Uterus (tissue), 2 donors: ENCODE data around the gene FKBP11.

Source experiments
- CTCF ChIP-seq, 4 experiments: fragments of 200-600 bp in 2 of 4; fragments of 450-650 bp in 2 of 4; sonication (generic) in 2 of 4; IDR thresholded peaks; one replicate each; pipeline ENCODE4 v1.5.1; 2016 to 2019; ENCODE audit warnings: antibody characterized with exemption in 4 of 4, mild to moderate bottlenecking in 2 of 4, moderate library complexity in 1 of 4
- POLR2A ChIP-seq, 2 donors: fragments of 450-650 bp; IDR thresholded peaks; one replicate each; pipeline ENCODE4 v1.6.1; 2016; ENCODE audit warnings: antibody characterized with exemption in 2 of 2, mild to moderate bottlenecking in 1 of 2, moderate library complexity in 1 of 2

- TF ChIP-seq CTCF (IDR thresholded peaks at IDR 0.05) (no peak), POLR2A (IDR thresholded peaks at IDR 0.05) (no peak)
Observed at GRCh38 chr12:48973531-48973930, 48.2 kb upstream of the FKBP11 start.
